ENCODE results near the gene HCFC1. TPM values are rescaled to one million over a fixed set of nuclear protein-coding genes. Genes with fewer than 3 reads are reported as not detected.
"Not testable (repeated sequence)": the region's sequence is repeated elsewhere in the genome, so short reads cannot be mapped to it uniquely, and the experiment has no call there.

Gene HCFC1
- total and polyA plus RNA-seq, 11 donors, result 11.8 to 72.6 (median 33.8) TPM

GRCh38 chrX:154000051-154000450, 28.4 kb upstream of the HCFC1 start:
- Histone ChIP-seq H3K4me1 (peaks cover 0 to 22% (median 0%) of the 10 kb centered on the region in 12 donors), H3K36me3 (no peaks in the 10 kb centered on the region), H3K9me3 (no peaks in the 10 kb centered on the region), H3K27ac (no peak overlapping the region), H3K4me3 (no peak overlapping the region), H3K27me3 (peaks cover 0 to 60% (median 0%) of the 10 kb centered on the region in 9 donors)
- WGBS, 4 donors, result 56 to 87% (median 64%) methylated on average over 5 of the region's 5 CpGs
- intact Hi-C loops (cut with DNase I), result no loop called here
- no peak for TF ChIP-seq CTCF (IDR thresholded peaks at IDR 0.05)
- no peak for TF ChIP-seq POLR2A (IDR thresholded peaks at IDR 0.05)
- DNase-seq, result no peak
- ATAC-seq, result no peak

GRCh38 chrX:153999359-154000037, 27.9 kb upstream of the HCFC1 start:
- Histone ChIP-seq H3K9me3 (no peaks in the 10 kb centered on the region), H3K36me3 (no peaks in the 10 kb centered on the region), H3K4me3 (no peak overlapping the region), H3K27me3 (peaks cover 0 to 60% (median 0%) of the 10 kb centered on the region in 9 donors), H3K27ac (no peak overlapping the region), H3K4me1 (peaks cover 0 to 22% (median 0%) of the 10 kb centered on the region in 12 donors)
- ATAC-seq (no peak), DNase-seq (no peak)
- intact Hi-C loops (cut with DNase I), result loop anchor here in 1 of 10 donors (10.0 kb wide), 1 partner anchor 375 kb away; no protein-coding TSS in a partner anchor
- 53 to 73% (median 63%) methylated on average over 15 to 19 of the region's 19 CpGs for WGBS, 4 donors
- TF ChIP-seq POLR2A (IDR thresholded peaks at IDR 0.05) (no peak), CTCF (IDR thresholded peaks at IDR 0.05) (no peak)

- Histone ChIP-seq H3K27ac (no peak overlapping the region), H3K4me1 (peaks cover 0 to 6% (median 0%) of the 10 kb centered on the region in 12 donors), H3K27me3 (peaks cover 0 to 47% (median 0%) of the 10 kb centered on the region in 9 donors), H3K4me3 (no peak overlapping the region), H3K9me3 (no peaks in the 10 kb centered on the region), H3K36me3 (no peaks in the 10 kb centered on the region)
- ATAC-seq, result no peak
- intact Hi-C loops (cut with DNase I), result loop anchor here in 1 of 10 donors (10.0 kb wide), 1 partner anchor 371 kb away; no protein-coding TSS in a partner anchor
- WGBS, 4 donors, result 92 to 97% (median 94%) methylated on average over 8 of the region's 8 CpGs
- DNase-seq, result no peak
- TF ChIP-seq POLR2A (IDR thresholded peaks at IDR 0.05), result no peak
- no peak for TF ChIP-seq CTCF (IDR thresholded peaks at IDR 0.05)
These were observed 23.9 kb upstream of the HCFC1 start for GRCh38 chrX:153995504-153995903.

GRCh38 chrX:153994398-153994797, 22.8 kb upstream of the HCFC1 start:
- H3K27ac ChIP-seq, H3K36me3 ChIP-seq, H3K4me3 ChIP-seq, H3K4me1 ChIP-seq, H3K9me3 ChIP-seq, DNase-seq, ATAC-seq: not testable (repeated sequence)
- intact Hi-C loops (cut with DNase I), result loop anchor here in 1 of 10 donors (10.0 kb wide), 1 partner anchor 370 kb away; no protein-coding TSS in a partner anchor
- H3K27me3 ChIP-seq, result peaks cover 0 to 44% (median 0%) of the 10 kb centered on the region in 9 donors
- WGBS, 4 donors, result 47 to 92% (median 77%) methylated on average over 1 to 5 of the region's 5 CpGs
